Adrenal gland (tissue), 12 donors: ENCODE measurements around the gene SDHAF2. TPM values are rescaled to one million over a fixed set of nuclear protein-coding genes. Genes with fewer than 3 reads are reported as not detected.

Experiments used
- DNase-seq, 7 donors: peaks; one replicate each; pipeline ENCODE4 v3.0.0-alpha.2; 2019 to 2020
- H3K27ac ChIP-seq, 5 donors: fragments of 200-600 bp; sonication (generic) in 4 of 5; 1 replicate in 3 of 5; 2 replicates in 2 of 5; pipeline versions ENCODE4 v1.5.1 to v1.8.0; 2016 to 2020; ENCODE audit warnings: mild to moderate bottlenecking in 1 of 5
- H3K27me3 ChIP-seq: fragments of 200-600 bp; 2 replicates; pipeline ENCODE4 v1.8.0; 2021
- H3K36me3 ChIP-seq, 2 donors: fragments of 200-600 bp; replicated peaks in 1 of 2; 1 replicate in 1 of 2; 2 replicates in 1 of 2; pipeline versions ENCODE4 v1.5.1 to v1.8.0; 2018 to 2022
- H3K4me1 ChIP-seq, 2 donors: fragments of 200-600 bp; replicated peaks in 1 of 2; 1 replicate in 1 of 2; 2 replicates in 1 of 2; pipeline versions ENCODE4 v1.5.1 to v1.8.0; 2018 to 2021
- H3K4me3 ChIP-seq, 4 donors: fragments of 200-600 bp; sonication (generic) in 3 of 4; one replicate each; pipeline ENCODE4 v1.5.1; 2016 to 2018
- H3K9me3 ChIP-seq, 3 donors: fragments of 200-600 bp; sonication (generic) in 1 of 3; replicated peaks in 1 of 3; 1 replicate in 2 of 3; 2 replicates in 1 of 3; pipeline versions ENCODE4 v1.5.1 to v1.8.0; 2016 to 2021
- CTCF ChIP-seq, 6 experiments: fragments of 450-650 bp in 4 of 6; fragments of 200-600 bp in 2 of 6; sonication (generic) in 1 of 6; IDR thresholded peaks; 1 replicate in 5 of 6; 2 replicates in 1 of 6; pipeline versions ENCODE4 v1.5.1 to v1.8.0; 2016 to 2021; ENCODE audit warnings: antibody characterized with exemption in 6 of 6, mild to moderate bottlenecking in 2 of 6, moderate library complexity in 1 of 6
- POLR2A ChIP-seq, 2 donors: fragments of 450-650 bp; IDR thresholded peaks; one replicate each; pipeline ENCODE4 v1.6.1; 2017; ENCODE audit warnings: antibody characterized with exemption in 2 of 2, mild to moderate bottlenecking in 2 of 2, moderate library complexity in 1 of 2
- WGBS, 4 donors: extraction: QIAGEN DNeasy Blood & Tissue Kit in 2 of 4; methylation state at CpG; one replicate each; pipeline versions ENCODE4 v1.1.5 to v1.1.7; 2013 to 2017; 5-methylcytosine and 5-hydroxymethylcytosine counted together
- intact Hi-C, 2 donors: fragments of 100-400 bp; cut with DNase I; formaldehyde crosslinking; loops; one replicate each; pipeline versions ENCODE4 v1.14.1 to v1.15.0; 2022 to 2023
- polyA plus RNA-seq, 3 donors: library from polyadenylated mRNA; stranded (reverse); fragments of 200-250 nt in 2 of 3; fragments of 350-450 nt in 1 of 3; fragmentation: Illumina TruSeq in 1 of 3; extraction: RNeasy Lipid Tissue Mini Kit (QIAGEN cat#74804) in 1 of 3; gene quantifications; one replicate each; pipeline ENCODE4 v1.2.3, GENCODE V29; 2013 to 2014
- total RNA-seq, 9 donors: library from RNA; depleted of rRNA in 4 of 9; stranded (reverse); fragments of >200 nt in 4 of 9; fragments of 120-200 nt in 1 of 9; fragmentation: NEBNext Ultra II Directional in 1 of 9; extraction: Animal tissue kit (Norgen Biotek cat#: 25700) in 1 of 9; gene quantifications; one replicate each; pipeline versions ENCODE4 v1.1.0 to v1.2.4, GENCODE V29; 2013 to 2023
- donor health status: healthy with polysubstance abuse.
- donor health status: Bipolar disorder and iron deficiency.
- donor health status: DM: yes; HTN: yes; CAD: no.
- donor health status: DM: no; HTN: no; CAD: no.
- donor health status: DM: no; HTN: no; CAD: no.
- donor health status: DM: yes; HTN: yes; CAD: no.

The SDHAF2 gene
- total and polyA plus RNA-seq, 12 donors = 28.0 to 69.6 (median 47.9) TPM

DNA sequence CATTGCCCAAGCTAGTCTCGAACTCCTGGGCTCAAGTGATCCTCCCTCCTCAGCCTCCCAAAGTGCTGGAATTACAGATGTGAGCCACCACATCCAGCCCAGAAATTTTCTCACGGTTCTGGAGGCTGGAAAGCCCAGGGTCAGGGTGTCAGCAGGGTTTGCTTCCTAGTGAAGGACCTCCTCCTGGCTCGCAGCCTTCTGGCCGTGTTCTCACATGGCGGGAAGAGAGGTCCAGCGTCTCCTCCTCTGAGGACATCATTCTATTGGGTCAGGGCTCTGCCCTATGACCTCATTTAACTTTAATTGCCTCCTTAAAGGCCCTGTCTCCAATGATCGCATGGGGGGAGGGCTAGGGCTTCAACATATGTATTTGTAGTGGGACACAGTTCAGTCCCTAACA is 38.1 kb downstream of the SDHAF2 start:
- H3K27ac ChIP-seq = no peak overlapping the region
- TF ChIP-seq CTCF (IDR thresholded peaks at IDR 0.05) (no peak), POLR2A (IDR thresholded peaks at IDR 0.05) (no peak)
- H3K4me1 ChIP-seq = peaks cover 0 to 10% of the 10 kb centered on the region in 2 donors
- H3K36me3 ChIP-seq = no peaks in the 10 kb centered on the region
- no peaks in the 10 kb centered on the region for H3K9me3 ChIP-seq
- no peak for DNase-seq
- 77 to 85% (median 79%) methylated on average over 2 to 7 of the region's 7 CpGs for WGBS, 4 donors
- no peak overlapping the region for H3K4me3 ChIP-seq
- intact Hi-C loops = no loop called here
- H3K27me3 ChIP-seq = no peaks in the 10 kb centered on the region

DNA sequence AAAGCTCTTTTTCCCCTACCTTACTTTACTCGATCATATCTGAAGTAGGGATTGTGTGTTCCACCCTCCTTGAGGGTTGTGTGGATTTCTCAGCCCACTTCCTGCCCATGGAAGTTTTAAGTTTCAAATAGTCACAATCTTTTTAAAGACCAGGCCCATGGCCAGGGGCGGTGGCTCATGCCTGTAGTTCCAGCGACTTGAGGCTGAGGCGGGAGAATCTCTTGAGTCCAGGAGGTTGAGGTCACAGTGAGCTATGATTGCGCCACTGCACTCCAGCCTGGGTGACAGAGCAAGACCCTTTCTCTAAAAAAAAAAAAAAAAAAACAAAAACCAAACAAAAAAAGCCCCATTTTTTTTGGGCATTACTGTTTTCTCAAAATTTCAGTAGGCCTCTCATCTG is 42.4 kb downstream of the SDHAF2 start:
- H3K27ac ChIP-seq = peak overlapping the region in 3 of 5 donors; percentile 31 to 77 (median 71)

DNA sequence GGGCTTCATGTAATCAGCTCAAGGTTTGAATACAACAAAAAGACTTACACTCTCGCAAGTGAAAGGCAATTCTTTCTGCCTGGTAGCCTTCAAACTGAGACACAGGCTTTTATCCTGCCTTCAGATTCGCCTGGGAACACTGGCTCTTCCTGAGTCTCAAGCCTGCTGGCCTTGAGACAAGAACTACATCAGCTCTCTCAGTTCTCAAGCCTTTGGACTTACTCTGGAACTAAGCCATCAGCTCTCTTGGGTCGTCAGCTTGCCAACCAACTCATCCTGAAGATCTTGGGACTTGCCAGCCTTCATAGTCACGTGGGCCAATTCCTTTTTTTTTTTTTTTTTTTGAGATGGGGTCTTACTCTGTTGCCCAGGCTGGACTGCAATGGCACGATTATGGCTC is 42.9 kb downstream of the SDHAF2 start:
- H3K27ac ChIP-seq = peak overlapping the region in 3 of 5 donors; percentile 31 to 77 (median 71)
- no peak for TF ChIP-seq CTCF (IDR thresholded peaks at IDR 0.05)
- TF ChIP-seq POLR2A (IDR thresholded peaks at IDR 0.05) = no peak
- H3K4me3 ChIP-seq = no peak overlapping the region
- no peaks in the 10 kb centered on the region for H3K9me3 ChIP-seq
- WGBS, 4 donors = 34 to 60% (median 46%) methylated on average over 5 of the region's 5 CpGs
- no peaks in the 10 kb centered on the region for H3K27me3 ChIP-seq
- DNase-seq = peak; percentile 40 to 81 (median 71)
- intact Hi-C loops = no loop called here
- peaks cover 0 to 23% of the 10 kb centered on the region in 2 donors for H3K4me1 ChIP-seq
- no peaks in the 10 kb centered on the region for H3K36me3 ChIP-seq

More for the DNA sequence above, 42.4 kb downstream of the SDHAF2 start:
- no peaks in the 10 kb centered on the region for H3K36me3 ChIP-seq
- no peak for TF ChIP-seq CTCF (IDR thresholded peaks at IDR 0.05)
- no peak for TF ChIP-seq POLR2A (IDR thresholded peaks at IDR 0.05)
- 53 to 76% (median 69%) methylated on average over 5 of the region's 5 CpGs for WGBS, 4 donors
- H3K9me3 ChIP-seq = no peaks in the 10 kb centered on the region
- H3K4me3 ChIP-seq = no peak overlapping the region
- H3K27me3 ChIP-seq = no peaks in the 10 kb centered on the region
- intact Hi-C loops = no loop called here
- H3K4me1 ChIP-seq = peaks cover 0 to 17% of the 10 kb centered on the region in 2 donors
- peak in 6 of 7 donors; percentile 45 to 77 (median 52) for DNase-seq

DNA sequence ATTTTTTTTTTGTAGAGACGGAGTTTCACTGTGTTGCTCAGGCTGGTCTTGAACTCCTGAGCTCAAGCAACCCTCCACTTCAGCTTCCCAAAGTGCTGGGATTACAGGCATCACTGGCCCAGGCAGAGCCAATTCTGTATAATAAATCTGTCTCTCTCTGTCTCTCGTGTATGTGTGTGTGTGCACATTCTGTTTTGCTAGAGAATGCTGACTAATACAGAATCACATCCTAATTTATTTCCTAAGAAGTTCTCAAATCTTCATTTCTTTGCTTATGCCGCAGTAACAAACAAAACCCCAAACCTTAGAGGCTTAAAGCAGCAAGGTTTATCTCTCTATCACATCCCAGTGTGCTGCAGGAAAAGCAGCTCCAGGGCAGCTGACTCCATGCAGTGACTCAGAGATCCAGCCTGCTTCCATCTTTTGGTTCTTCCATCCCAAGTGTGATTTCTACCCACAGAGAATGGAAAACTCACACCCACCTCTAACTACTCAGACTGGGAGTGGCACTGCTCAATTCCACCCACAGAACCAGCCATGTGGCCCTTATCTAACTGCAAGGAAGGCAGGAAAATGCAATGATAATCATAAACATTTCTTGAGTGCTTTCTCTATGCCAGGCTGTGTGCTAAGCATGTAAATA is 43.6 kb downstream of the SDHAF2 start:
- Histone ChIP-seq H3K27me3 (no peaks in the 10 kb centered on the region), H3K9me3 (no peaks in the 10 kb centered on the region), H3K4me3 (no peak overlapping the region), H3K36me3 (no peaks in the 10 kb centered on the region), H3K4me1 (peaks cover 0 to 26% of the 10 kb centered on the region in 2 donors), H3K27ac (peak overlapping the region in 1 of 5 donors; percentile 54)
- no peak for TF ChIP-seq CTCF (IDR thresholded peaks at IDR 0.05)
- TF ChIP-seq POLR2A (IDR thresholded peaks at IDR 0.05) = no peak
- intact Hi-C loops = no loop called here
- no peak for DNase-seq
- 71 to 75% (median 74%) methylated on average over 3 of the region's 3 CpGs for WGBS, 4 donors
